Astrocyte of the hippocampus (primary cell): Measurements from ENCODE around the gene TSPOAP1.
"Not testable (repeated sequence)": the region's sequence is repeated elsewhere in the genome, so short reads cannot be mapped to it uniquely, and the experiment has no call there.

Source experiments
- DNase-seq: peaks from one replicate; pipeline ENCODE4 v3.0.0; 2011; ENCODE audit warnings: low read depth, low spot score

Gene TSPOAP1

DNA sequence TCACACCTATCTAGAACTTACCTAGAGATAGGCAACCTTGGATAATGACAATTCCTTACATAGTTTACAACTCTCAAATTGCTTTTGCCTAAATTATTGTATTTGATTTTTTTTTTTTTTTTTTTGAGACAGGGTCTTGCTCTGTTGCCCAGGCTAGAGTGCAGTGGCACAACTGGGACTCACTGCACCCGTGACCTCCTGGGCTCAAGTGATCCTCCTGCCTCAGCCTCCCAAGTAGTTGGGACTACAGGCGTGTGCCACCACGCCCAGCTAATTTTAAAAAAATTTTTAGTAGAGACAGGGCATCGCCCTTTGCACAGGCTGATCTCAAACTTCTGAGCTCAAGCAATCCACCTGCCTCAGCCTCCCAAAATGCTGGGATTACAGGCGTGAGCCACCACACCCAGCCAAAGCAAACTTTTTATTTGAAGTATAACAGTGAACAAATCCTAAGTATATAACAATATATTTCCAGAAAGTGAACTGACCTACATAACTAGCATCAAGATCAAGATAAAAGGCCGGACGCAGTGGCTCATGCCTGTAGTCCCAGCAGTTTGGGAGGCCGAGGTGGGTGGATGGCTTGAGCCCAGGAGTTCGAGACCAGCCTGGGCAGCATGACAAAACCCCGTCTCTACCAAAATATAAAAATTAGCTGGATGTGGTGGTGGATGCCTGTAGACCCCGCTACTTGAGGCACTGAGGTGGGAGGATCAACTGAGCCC, 12.7 kb upstream of the TSPOAP1 start:
- DNase-seq: not testable (repeated sequence)

DNA sequence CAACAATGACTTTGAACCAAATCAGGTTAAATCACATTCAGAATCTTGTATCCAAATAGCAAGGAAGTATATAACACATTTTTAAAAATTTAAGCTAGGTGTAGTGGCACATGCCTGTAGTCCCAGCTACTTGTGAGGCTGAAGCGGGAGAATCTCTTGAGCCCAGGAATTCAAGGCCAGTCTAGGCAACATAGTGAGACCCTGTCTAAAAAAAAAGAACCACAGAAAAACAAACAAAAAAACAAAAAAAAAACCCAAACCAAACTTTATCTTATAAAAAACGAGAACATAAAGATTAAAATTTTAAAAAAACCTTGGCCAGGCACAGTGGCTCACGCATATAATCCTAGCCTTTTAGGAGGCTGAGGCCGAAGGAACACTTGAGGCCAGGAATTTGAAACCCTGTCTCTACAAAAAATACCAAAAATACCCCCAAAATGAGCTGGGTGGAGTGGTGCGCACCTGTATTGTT, 11.8 kb upstream of the TSPOAP1 start:
- no peak for DNase-seq

DNA sequence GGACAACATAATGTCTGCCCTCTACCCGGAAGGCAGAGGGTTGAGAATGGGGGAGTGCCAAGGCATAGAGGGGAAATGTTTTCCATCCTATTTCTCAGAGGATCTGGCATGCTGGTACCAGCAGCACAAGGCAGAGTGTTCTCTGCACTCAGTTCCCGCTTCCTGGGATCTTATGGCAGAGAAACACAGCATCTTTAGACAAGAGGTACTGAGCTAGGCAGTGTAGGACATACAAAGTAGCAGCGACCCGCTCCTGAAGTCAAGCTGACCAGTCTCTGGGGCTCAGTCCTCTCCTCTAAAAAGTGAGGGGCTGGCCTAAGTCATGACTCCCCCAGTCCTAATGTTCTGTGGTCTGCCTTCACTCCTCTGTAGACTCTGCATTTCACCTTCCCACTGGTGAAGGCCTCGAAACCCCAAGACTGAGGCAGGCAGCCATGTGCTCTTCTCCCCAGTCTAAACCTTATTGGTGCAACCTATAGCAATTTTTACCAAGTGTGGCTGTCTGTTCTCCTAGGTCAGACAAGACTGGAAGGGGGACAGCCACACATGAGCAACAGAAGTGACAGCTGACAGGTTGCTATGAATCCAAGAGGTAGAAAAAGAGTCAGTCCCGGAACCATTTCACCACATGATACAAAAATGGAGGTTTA, 11.3 kb upstream of the TSPOAP1 start:
- DNase-seq: no peak

DNA sequence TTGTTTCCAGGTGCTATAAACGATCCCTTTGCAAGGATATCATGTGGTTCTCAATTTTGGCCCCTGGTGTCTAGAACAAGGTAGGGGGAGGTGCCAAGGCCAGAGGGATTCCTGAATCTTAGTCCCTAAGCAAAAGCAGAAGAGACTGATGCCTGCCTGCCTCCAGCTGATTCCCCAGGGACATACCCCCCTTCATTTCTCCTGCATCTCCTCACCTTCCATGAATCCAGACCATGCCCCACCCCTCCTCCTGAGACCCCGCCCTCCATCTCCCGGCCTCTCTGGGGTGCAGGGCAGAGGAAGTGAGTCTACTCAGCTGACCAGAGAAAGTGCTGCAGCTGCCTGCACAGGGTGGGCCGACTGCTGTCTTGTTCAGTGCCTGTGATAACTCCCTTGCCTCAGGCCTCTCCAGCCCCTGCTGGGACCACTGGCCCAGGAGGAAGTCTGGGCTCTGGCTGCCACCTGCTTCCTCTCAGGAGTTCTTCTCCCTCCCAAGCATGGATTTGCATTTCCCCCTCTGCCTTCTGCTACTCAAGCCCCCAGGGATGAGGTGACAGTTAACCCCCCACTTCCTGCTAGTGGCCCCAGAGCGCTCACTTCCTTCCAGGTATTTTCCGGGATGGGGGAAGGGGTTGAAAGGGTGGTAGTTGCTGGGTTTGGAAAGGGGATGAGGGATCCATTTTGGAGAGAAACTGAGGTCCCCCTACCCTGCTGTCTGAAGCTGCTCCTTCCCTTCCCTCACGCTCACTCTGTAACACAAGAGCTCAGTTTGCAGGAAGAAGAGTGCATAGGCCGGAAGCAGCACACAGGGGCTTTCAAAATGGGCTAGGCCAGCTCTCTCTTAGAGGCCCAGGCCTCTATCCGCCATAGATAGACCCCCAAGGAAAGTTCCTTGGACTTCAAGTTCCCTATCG, 10.5 kb upstream of the TSPOAP1 start:
- peak; percentile 47 for DNase-seq

DNA sequence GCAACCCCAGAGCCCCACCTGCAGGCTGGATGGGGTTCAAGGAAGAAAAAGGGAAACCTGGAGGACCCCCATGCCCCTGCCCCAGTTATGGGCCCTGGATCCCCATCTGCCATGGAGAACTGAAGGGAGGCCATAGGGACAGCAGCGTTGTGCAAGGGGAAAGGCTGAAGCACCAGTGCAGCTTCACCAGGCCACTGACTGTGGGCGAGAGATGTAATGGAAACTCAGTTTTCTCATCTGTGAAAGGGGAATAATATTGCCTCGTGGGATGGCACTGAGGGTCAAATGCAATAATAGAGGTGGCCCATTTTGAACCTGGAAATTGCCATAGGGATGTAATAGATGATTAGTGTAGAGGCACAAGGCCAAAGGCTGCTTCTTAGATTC, 9.9 kb upstream of the TSPOAP1 start:
- DNase-seq: no peak

DNA sequence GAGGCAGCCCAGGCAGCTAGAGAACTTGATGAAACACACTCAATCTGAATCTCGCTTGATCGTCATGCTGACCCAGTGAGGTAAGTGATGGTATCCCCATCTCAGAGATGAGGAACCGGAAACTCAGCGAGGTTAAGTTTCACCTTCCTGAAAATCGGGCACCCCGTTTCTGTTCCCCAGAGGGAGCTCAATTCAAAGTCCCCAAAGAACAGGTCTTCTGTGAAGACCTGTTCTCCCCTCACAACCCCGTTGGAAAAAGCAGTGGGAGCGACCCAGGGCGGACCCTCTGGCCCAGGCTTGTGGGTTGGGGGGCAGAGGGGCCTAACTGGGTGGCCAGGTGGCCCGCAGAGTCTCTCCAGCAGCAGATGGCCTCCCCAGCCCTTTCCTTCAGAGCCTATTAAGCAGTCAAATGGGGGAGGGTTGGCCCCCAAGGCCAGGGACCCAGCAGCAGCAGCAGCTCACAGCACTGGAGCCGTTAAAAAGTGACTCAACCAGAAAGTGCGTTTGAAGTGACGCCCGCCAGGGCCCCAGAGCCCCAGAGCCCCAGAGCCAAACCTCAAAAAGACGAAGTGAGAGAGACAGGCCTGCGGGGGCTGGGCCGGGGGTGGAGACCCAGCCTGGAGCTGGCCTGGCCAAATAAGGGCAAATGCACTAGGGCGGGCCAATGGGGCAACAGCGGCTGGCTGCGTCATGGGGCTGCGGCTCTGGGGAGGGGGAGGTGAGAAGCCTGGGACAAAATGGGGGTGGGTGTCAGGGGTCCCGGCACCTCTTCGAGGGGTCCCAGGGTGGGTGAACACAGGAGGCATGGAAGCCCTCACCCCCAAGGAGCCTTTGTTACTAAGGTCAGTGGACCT, 9.2 kb upstream of the TSPOAP1 start:
- peak; percentile 92 for DNase-seq

DNA sequence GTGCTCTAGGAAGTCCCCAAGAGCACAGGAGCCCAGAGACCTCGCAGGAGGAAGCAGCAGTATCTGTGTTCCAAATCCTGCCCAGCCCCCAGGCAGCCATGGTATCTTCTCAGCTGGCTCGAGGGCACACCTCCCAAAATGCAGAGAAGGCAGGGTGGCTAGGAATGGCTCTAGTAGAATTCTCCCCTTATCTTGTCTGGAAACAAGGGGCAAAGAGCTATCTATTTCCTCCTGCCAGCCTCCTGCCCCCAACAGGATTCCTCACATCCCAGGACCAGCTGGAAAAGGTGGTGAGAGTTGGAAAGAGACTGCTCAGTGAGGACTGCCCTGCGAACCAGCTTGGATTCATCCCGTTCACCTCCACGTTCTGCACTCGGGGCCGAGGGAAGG, 8.6 kb upstream of the TSPOAP1 start:
- no peak for DNase-seq

DNA sequence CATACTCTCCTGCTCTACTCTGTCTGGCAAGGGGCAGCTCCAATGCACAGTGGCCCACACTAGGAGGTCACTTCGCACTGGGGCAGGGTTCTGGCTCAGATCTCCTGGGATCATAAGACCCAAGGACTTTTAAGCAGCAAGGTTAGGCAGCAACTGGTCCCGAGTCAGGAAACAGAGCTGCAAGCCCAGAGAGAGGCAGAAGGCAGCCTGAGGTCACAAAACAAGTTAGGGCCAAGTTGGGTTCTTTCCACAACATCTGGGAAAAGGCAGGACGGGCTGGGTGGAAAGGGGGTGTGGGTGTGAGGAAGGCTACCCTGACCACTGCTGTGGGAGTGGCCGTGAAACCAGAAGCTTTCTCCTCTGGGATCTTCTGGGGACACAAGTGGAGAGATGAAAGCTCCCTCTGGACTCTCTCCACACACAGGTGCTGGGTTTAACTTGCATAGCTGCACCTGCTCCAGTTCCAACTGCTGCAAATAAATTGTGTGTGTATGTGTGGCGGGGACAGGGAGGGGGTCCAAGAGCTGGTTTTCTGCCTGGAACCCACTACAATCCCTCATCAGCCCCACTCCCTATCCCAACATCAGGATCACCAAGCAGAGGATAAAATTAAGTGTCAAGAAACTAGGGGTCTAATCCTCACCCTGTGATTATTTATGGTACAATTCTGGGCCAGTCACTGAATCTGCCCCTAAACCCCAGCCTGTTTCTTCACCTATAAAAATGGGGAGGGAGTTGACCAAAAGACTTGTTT, 8.0 kb upstream of the TSPOAP1 start:
- DNase-seq: no peak

DNA sequence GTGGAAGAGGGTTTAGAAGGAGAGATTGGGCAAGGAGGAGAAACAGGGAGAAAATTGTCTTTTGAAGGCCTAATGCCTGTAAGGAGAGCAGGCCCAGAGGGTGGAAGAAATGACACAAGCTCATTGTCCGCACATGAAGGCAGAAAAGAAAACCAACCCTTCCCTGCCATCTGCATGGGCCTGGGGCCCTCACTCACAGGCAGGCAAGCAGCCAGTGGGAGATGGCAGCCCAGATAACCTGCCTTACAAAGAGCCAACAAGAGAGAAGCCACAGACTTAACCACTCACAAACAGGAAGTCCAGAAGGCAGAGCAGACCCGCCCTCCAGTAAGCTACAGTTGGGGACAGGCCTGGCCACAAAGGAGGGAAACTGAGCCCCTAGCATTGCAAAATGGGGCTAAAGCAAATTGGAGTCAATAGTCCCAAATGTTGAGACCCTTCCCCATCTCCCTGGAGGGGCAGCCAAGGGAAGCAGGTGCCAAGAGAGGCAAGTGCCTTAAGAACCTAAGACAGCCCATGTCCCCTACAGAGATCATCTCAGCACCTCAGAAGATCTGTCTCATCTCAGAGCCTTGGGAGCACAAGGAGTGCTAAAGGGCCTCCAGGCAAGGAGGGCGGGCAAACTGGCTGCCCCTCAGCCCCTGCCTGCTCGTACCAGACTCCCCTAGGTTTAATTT, 7.3 kb upstream of the TSPOAP1 start:
- DNase-seq: no peak

DNA sequence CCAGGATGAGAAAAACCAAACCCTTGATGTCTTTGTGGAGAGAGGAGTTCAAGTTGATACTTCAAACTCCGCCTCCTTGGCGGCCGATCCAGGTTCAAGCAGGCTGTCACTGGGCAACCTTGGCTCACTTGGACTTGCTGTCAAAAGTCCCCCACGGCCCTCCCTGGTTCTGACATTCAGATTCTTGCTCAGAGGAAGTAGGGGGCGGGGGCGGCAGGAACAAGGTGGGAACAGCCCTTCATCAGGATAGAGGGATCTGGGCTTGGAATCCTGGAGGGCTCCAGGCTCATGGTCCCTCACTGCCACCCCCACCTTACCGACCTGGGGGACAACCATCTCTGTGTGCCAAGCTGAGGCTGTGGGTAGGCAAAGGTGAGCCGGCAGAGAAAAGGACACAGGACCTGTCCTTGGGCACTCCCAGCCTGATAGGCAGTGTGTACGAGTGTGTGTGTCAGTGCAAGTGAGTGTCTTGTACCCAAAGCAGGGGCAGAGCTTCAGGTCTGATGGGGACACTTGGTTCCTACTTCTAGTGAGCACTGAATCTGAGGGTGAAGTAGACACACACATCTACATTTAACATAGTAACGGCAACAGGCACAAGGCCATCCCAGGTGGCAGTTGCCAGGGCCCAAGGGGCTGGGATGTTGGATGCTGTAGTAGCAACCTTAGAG, 6.6 kb upstream of the TSPOAP1 start:
- no peak for DNase-seq

DNA sequence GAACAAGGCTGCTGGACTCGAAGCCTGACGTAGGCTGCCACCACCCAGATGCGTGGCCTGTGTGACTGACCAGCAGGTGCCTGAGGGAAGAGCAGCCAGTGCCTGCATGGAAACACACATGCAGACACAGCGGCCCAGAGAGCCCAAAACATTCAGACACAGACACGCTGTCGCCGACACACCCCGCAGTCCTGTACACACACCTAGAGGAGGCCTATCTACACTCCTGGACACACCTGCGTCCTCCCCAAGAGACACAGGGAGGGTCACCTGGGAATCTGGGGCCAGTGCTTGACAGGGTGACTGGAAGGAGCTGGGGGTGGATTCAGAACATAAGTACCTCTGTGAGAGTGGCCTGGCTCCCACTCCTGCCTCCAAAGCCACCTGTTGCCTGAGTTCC, 6.1 kb upstream of the TSPOAP1 start:
- DNase-seq: no peak

DNA sequence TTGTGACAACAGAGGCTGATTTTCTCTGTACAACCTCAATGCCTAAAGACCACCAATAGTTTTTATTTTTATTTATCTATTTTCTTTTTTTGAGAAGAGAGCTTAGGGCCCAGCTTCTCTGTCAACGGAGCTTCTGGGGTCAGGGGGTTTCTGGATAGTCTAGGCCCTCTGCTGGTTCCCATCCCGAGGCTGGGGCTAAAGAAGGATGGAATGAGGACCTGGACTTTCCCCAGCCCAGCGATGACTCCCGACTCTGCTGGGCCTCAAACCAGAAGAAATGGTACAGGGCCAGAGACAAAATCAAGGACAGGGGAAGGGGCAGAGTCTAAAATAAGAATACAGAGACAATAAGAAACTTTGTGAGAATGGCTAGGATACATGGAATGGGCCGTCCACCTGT, 5.7 kb upstream of the TSPOAP1 start:
- no peak for DNase-seq

DNA sequence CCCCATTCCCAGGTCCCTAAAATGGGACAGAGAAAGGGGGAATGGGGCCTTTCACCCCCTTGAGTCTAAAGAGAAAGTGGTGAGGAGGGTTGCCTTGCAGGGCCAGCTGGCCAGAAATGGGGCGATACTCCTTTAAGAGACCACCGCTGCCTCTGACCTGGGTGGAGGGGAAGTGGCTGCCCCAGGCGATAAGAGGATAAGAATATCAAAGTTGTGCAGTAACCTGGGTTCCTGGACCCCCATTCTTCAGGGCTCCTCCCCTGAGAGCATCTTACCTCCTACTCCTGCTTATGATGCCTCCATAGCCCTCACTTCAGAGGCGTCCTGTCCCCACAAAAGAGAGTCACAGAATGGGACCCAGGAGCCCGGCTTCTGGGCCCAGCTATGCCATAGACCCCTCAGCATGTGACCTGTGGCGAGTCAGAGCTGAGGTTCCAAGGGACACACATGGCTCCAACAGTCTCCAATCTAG, 5.2 kb upstream of the TSPOAP1 start:
- no peak for DNase-seq

DNA sequence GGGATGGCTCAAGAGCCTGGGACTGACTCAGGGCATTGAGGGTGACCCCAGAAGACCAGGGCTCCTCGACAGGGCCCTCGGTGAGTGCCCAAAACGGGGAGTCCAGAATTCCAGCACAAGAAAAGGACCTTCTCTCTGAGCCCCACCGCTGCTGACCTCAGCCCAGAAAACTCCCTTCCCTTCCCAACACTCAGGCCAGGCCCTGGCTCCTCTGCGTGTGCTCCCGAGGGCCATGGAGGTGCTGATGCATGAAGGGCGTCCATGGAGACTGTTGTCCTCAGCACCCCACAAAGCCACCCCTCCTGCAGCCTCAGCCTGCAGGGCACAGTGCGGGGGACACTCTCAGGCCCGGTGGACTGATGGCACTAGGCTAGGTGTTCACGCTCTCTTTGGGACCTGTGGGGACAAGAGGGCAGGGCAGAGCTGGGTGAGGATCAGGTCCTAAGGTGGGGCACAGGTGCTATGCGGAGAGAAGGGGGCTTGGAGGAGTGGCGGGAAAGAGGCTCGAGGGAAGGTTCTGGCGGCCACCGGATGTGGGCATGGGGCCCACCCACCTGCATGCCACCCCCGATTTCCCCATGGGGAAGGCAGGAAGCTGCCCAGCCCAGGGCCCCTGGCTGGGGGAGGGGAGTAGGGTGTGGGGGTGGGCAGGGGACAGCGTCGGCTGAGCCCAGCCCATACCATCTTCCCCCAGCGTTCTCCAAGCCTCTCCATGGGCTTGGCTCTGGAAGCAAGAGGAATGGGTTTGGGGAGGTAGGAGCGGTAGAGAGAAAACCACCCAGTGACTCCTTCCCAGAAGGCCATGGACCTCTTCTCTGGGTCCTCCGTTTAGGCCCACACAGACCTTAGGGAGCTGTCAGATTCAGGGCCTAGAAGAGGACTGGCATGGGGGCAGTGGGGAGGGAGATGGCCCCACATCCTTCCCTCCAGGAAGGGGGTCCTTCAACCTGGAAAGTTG, 4.5 kb upstream of the TSPOAP1 start:
- DNase-seq: no peak

DNA sequence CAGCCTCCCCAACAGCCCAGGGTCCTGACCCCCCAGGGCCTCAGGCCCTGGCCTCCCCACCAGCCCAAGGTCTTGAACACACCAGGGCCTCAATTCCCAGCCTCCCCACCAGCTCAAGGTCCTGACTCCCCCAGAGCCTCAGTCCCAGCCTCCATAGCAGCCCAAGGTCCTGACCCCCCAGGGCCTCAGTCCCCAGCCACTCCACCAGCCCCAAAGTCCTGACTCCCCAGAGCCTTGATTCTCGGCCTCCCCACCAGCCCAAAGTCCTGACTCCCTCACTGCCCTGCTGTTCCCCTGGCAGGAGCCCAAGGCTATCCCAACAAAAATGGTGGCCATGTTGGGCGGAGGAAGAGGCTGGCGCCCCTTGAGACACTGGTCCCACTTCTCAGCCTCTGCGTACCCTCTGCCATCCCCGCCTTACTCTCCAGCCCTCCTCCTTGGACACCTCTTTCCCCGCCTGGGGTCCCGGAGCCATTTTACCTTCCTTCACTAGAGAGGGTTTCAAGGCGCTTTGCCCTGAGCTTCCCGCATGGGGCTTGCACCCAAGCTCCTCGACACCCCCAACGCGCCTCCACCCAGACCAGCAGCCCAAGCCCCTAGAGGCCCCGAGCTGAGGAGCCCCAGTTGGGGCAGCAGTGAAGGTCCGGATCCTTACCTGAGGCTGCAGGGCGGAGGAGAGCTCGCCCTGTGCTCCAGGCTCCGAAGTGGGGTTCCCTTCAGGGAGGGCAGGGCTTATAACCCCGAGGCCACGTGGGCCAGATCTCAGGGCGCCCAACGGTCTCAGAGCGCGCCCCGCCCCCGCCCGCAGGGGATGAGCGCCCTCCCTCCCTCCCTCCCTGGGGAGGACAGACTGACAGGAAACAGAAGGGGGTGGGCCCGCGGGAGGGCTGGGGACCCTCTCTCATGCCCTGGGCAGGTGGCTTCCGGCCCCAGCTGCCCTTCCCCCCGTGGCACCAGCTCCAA, 3.5 kb upstream of the TSPOAP1 start:
- DNase-seq: no peak

DNA sequence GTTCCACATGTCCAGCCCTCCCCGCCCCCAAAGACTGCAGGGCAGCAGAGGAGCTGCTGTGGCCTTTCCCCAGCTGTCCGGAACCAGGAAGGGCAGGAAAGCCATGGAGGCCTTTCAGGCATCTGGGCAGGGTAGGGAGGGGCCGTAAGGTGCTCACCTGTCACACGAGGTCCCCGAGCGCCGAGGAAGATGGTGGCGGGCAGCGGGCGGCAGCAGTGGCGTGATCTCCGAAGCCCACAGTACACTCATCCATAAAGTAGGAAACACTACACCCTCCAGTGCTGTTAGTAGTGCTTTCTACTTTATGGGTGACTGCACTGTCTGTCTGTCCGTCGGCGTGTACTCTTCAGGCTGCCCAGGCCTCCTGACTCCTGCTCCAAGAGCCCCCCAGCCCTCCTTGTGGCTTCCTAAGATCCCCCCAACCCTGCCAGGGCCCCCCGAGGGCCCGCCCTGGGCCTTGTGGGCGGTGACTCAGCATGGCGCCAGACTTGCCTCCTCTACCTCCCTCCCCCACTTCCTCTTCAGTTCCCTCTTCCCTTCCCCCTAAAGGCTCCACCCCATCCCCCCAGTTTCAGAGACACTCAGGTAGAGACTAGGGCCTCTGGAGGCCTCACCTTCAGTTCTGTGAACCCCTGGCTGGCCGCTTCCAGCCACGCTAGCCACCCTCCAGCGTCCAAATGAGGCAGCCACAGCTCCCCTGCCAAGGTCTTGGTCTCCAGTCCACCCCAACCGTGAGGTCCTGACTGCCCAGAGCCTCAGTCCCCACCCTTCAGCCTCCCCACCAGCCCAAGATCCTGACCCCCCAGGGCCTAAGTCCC, 2.6 kb upstream of the TSPOAP1 start:
- DNase-seq: no peak
